NCI-H2081 (cell line): ENCODE data around the gene CAST.

ENCODE experiments used
- DNase-seq, 2 experiments: peaks; one replicate each; lab custom pipeline; 2025; lab: John Stamatoyannopoulos, UW

CAST gene

GRCh38 chr5:96642281-96642640 is 19.9 kb upstream of the CAST start:
- no peak for DNase-seq

DNA sequence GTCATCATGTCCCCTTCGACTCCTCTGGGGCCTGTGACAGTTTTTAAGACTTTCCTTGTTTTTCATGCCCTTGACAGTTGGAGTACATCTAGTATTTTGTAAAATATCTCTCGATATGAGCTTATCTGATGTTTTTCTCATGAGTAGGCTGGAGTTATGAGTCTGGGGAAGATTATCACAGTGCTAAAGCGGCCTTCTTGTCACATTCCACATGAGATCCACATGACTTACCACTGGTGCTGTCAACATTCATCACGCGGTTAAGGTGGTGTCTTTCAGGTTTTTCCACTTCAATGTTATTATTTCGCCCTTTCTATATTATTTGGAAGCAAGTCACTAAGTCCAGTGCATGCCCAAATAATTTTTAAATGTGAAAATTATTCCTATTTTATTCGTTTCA is 17.1 kb upstream of the CAST start:
- no peak for DNase-seq

DNA sequence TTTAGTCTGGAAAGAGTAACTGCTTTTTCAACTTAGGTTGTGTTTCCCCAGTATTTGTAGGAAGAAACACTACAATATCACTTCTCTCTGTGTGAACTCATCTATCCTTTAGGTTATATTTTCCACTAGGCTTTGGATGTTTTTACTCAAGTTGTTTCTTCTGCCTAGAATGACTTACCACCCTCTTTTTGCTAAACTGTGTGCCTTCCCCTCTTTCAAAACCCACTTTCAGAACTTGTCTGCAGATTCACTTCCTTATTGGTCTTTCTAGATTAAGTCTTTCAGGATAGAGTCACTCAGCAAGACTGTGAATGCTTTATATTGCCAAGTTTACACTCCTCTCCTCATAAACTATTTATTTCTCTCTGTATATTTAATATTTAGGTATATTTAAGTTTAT is 14.2 kb upstream of the CAST start:
- no peak for DNase-seq

DNA sequence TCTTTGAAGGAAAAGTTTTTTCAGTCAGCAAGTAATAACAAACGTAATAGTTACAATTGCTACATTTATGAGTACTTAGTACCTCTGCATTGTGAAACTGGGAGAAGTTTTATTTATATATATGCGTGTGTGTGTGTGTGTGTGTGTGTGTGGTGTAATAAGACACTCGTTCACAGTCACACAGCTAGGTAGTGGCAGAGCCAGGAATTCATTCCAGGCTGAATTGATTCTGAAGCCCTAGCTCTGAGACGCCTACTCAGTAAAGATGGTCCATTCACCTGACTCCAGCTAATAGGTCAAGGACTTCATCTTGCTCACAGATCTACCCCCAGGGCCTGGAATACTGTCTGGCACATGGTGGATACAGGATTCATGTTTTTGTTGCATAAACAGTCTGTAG is 13.6 kb upstream of the CAST start:
- DNase-seq: no peak

DNA sequence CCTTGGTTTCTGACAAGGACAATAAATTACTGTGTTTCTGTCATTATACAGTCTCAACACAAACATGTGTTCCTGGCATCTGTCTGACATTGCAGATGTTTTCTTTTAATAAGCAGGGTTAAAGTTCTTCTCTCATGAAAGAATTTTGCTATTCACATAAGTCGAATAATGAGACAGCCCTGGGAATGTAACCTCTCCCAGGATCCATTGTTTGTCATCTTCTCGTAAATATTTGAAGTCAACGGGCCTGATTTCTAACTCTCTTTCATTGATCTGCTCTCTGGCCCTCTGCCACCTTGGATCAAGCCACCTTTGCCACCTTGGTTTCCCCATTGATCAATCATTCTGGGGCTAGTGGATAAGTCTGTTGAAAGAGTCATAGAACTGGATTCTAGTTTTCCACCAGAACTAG is 12.9 kb upstream of the CAST start:
- no peak for DNase-seq

DNA sequence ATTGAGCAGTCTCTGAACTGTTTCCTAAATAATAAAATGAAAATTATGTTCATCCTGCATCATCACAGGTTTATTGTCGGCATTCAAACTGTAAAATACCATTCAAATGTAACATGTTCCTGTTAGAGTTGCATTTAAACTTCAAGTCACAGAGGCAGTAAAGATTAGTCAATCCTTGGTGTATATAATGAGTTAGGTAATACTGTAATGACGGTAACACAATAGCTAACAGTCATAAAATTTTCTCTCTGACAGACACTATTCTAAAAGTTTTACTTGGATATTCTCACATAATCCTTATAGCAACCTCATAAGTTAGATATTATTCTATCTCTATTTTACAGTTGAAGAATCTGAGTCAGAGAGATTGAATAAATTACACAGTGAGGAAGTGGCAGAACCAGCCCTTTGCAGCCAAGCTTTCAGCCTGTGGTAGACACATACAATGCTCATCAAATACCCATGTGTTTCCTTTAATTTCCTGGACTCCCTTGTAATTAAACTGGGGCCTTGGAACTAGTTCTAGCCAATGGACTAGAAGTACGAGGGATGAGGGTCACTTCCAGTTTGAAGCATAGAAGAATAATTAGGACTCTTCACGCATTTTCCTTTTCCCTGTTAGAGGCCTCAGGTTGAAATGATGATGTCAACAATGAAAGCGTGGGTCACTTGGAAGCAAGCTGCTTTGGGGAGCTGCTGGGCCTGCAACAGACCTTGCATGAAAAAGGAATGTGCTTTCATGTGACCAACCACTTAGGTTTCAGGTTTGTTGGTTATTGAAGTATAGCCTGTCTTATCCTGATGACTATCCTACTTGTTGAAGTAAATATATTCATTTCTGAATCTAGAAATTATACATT is 12.3 kb upstream of the CAST start:
- DNase-seq: no peak

- no peak for DNase-seq
These were observed 11.1 kb upstream of the CAST start for GRCh38 chr5:96651047-96651446.

DNA sequence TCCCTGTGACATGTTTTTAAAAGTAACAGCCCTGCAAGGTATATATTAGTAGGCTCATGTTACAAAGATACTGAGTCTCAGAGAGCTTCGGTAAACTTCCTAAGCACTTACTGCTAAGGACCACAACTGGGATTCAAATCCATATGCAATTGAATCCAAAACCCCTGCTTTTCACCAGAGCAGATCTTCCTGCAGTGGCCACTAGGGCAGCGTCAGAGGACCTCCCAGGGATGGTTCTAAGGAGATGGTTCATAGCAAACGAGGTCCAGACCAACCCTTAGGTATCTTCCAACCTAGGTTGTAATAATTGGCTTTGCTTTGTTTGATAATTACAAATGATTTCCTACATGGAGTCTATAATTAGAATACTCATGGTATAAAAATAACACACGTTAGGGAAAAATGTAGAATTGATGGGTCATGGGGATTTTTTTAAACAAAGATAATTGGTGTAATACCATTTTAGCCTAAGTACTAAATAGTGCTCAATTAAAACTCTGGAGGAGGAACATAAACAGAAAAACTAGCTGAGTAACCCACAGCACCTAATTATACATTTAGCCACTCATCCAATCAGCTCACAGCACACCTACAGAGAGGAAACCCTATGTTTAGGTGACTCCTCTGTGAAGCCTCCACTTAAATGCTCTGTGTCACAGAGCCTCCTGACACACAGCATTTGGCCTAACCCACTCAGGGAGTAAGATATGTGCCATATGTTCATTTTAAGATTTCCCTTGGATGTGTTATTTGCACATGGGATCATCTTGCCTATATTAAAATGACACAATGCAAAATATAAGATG is 10.0 kb upstream of the CAST start:
- peak in 1 of 2 experiments; percentile 4 for DNase-seq

GRCh38 chr5:96652769-96653454 is 9.3 kb upstream of the CAST start:
- no peak for DNase-seq

GRCh38 chr5:96654209-96654608 is 8.0 kb upstream of the CAST start:
- DNase-seq: no peak

GRCh38 chr5:96655085-96655484 is 7.1 kb upstream of the CAST start:
- no peak for DNase-seq

GRCh38 chr5:96655506-96655905 is 6.7 kb upstream of the CAST start:
- no peak for DNase-seq

DNA sequence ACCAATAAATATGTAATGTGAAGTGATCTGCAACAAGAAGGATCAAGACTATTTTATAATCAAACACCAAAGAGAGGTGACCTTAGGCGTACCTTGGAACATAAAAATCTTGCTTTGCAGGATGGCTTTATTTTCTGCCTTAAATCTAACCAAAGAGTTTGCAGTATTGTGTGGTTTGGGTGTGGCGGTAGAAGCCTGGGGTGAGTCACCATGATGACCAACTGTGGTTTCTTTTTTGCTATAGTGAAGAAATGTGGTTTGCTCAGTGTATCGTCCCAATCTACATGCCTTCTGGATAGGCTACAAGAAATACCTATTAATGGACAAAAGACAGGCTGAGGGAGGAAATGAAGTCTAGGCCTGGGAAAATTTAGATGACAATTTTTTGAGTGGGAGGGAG is 5.1 kb upstream of the CAST start:
- no peak for DNase-seq

DNA sequence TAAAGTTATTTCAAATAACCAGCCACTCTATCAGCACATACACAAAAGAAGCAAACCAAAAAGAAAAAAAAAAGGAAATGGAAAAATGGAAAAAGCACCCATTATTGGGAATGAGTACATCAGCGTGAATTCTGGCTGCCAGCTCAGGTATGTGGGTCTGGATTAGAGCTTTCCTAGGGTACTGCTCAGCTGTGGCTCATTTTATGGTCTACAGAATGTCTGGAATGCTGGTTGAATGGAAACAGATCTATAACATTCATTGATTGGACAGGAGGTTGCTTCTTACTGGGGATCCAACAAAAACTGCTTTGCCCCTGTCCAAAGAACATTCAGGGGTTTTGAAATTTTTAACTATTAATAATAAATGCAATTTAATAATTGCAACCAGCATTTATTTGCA is 3.9 kb upstream of the CAST start:
- DNase-seq: no peak

DNA sequence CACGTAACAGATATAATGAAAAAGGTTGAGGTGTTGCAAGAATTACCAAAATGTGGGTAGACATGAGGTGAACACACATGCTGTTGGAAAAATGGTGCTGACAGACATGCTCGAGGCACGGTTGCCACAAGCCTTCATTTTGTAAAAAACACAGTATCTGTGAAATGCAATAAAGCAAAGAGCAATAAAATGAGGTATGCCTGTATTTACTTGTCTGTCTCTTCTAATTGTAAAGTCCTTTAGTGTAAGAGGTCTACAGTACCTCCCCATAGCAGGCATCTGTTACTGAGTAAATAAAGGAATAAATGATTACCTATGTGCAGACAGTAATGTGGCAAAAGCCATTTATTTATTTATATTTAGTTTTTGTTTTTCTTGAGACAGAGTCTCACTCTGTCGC is 3.0 kb upstream of the CAST start:
- DNase-seq: no peak

- no peak for DNase-seq
These were observed 963 bp upstream of the CAST start for GRCh38 chr5:96660971-96661854.

- peak; percentile 79 to 82 for DNase-seq
These were observed 746 bp downstream of the CAST start for GRCh38 chr5:96662725-96663518.

- peak in 1 of 2 experiments; percentile 8 for DNase-seq
These were observed 1.4 kb downstream of the CAST start for GRCh38 chr5:96663608-96664007.

DNA sequence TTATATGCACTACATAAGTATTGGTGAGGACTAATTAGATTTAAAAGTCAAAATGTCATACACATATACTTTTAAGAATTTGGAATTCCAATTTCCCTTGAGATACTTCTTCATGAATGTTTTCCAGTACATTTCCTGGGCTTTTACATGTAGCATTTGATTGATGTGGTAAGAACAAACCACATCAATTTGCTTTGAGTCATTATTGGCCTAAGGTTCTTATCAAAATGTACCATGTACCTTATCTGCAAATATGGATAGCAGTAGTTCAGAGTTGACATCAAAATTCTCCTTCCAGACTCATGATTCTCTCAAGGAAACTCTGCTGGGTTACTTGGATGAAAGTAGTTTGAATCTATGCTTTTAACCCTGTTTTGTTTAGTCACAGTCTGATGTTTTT is 2.5 kb downstream of the CAST start:
- DNase-seq: no peak

DNA sequence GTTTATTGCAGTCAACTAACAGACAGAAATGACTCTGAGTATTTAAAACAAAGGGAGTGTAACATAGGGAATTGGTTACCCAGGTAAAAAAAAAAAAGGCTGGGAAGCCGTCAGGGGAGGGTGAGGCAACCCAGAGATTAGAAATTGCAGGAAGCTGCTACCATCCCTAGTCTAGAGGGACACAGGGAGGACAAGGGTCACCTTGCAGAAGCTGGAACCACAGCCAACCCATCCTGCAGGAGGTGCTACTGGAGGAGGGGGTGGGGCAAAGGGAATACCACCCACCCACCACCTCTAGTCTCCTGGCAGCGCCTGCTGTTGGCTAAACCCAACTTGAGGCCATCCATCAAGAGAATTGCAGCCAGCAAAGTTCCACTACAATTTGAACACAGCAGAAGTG is 6.5 kb downstream of the CAST start:
- DNase-seq: no peak

DNA sequence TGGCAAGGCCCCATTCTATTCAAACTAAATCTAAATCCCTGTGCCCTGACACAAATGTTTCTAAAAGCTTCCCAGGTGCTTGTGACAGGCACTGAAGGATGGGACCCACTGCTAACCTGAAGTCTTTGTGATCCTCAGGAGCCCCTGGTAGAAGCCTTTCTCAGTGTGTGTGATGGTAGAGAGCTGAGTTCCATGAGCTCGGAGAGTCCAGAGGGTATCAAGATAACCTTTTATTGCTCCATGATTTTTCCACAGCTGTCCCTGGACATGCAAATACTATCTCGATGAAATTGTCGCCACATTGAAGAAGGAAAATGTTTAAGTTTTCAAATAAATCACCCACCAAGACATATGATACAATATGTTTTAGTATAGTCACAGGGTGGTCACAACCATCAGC is 7.7 kb downstream of the CAST start:
- DNase-seq: no peak
